Measurements from ENCODE around the gene VSTM2A.
"Not testable (repeated sequence)": the region's sequence is repeated elsewhere in the genome, so short reads cannot be mapped to it uniquely, and the experiment has no call there.

VSTM2A gene

GRCh38 chr7:54541669-54542625 lies at the start of gene VSTM2A:
TSS of gene VSTM2A (plus strand) at chr7:54542375. CDS start at chr7:54542731, 356 bp downstream.
- no peak for DNase-seq (ENCODE audit: low spot score)

- DNase-seq (ENCODE audit: low spot score) = not testable (repeated sequence)
Observed at GRCh38 chr7:54504531-54504930, 37.6 kb upstream of the VSTM2A start.

DNA sequence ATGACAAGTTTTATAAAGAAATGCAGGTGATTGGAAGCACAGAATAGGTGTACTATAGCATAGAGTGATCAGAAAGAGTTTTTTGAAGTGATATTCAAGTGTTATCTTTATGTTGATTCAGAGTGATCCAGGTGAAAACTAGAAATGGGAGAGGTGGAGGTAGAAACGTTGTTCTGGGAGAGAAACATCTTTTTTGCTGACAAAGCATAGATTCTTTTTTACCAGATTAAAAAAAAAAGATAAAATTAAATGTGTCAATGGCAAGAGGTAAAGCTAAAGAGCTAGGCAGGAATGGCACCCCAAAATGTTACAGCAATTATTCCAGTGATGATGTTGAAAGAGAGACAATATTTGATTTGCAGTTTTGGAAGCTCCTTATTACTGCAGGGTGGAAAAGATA lies 12.6 kb upstream of the VSTM2A start:
- no peak for DNase-seq (ENCODE audit: low spot score)

DNA sequence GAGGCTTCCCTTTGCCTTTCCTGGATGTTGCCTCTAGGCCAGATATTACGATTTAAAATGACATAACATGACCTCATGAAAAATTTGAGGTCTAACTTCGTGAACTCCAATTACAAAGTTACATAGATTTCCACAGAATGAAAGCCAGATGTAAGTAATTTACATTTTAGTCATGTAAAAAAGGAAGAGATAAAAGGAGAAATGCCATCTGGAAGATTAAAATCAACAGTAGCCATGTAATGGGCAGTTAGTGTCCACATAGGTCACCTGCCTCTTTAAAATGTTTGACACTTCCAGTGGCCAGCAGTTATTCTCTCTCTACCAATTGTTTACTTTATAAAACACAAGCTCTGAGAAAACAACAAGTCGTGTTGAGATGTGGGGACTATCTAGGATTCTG lies 4.1 kb upstream of the VSTM2A start:
- DNase-seq (ENCODE audit: low spot score) = no peak

GRCh38 chr7:54543051-54543488 lies 895 bp downstream of the VSTM2A start:
- peak; percentile 55 for DNase-seq (ENCODE audit: low spot score)

DNA sequence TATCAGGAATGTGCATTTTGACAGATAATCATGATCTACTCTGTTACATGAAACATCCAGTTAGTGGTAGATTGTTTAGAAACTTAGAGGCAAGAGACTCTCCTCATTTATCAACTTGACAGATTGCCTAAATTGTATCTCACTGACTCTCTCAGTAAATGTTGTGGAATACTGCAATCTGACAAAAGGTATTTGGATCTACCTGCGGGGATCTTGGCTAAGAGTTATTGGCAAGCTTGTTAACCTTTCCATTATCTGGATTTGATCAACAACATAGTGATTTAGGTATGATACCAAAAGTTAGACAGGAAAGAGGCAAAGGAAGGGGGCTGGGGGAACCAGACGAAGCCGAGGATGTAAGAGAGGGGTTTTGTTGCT lies 2.0 kb downstream of the VSTM2A start:
- no peak for DNase-seq (ENCODE audit: low spot score)

GRCh38 chr7:54544527-54545240 lies 2.5 kb downstream of the VSTM2A start:
- DNase-seq (ENCODE audit: low spot score) = no peak

DNA sequence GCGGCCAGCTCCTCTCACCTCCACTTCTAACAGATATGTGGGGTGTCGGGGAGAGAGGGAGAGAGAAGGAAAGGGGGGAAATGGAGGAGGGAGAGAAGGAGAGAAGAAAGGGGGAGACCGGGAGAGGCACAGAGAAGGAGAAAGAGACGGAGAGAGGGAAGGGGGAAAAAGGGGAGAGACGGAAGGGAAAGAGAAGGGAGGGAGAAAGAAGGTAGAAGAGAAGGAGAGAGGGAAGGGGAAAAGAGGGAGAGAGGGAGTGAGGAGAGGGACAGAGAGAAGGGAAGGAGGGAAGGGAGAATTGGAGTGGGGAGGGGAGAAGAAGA lies 3.0 kb downstream of the VSTM2A start:
- no peak for DNase-seq (ENCODE audit: low spot score)

GRCh38 chr7:54546081-54546985 lies 4.2 kb downstream of the VSTM2A start:
- DNase-seq (ENCODE audit: low spot score) = peak; percentile 72

- no peak for DNase-seq (ENCODE audit: low spot score)
Observed at GRCh38 chr7:54546986-54547314, 4.8 kb downstream of the VSTM2A start.

DNA sequence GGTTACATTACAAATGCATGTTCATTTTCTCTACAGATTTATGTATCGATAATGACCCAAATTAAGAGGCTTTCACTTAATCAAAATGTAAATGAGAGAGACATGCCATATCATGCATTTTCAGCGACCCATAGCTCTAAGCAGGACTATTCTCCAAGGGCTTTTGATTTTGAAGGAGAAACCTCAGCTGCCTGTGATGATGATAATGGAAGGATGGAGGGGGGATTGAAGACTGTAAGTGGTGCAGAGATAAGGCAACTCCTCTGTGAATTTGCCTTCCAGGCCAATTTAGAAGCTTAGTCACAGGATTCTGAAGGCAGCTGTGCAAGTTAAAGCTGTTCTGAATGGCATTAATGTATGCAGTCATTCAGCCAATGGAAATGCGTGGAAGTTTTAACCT lies 8.3 kb downstream of the VSTM2A start:
- DNase-seq (ENCODE audit: low spot score) = no peak

- no peak for DNase-seq (ENCODE audit: low spot score)
Observed at GRCh38 chr7:54556121-54556520, 13.9 kb downstream of the VSTM2A start.

- DNase-seq (ENCODE audit: low spot score) = no peak
Observed at GRCh38 chr7:54559401-54559800, 17.2 kb downstream of the VSTM2A start.

DNA sequence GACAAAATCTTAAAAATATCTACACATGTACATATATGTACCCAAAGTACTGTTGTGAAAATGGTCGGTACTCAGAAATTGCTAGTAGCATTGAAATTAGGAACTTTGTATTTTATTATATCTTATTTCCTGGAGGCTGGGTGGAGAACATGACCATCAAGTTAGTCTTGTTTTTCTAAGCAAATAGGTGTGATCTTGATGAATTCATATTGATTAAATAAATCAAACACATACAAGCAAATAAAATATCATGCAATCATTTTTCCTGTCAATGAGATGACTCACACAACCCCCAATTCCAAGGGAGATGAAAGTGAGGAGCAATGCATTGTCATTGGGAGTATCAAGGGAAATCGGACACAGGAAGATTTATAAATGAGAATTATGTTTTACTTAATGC lies 18.0 kb downstream of the VSTM2A start:
- no peak for DNase-seq (ENCODE audit: low spot score)

DNA sequence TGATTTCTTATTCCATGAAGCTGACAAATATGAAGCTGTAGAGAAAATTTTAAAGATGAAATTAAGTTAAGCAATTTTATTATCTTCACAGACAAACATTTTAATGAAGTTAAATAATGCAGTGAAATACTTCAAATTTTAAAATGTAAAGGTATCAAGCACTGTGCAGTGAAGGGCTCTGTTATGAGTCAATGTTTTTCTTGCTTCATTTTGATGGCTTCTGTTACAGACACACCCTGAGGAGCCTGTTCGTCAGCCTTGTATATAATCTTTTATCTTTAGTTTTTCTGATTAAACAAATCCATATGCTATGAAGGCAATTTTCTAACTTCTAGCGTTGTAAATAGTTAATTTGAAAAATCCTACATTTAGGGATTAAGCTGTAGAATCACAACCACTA lies 18.5 kb downstream of the VSTM2A start:
- DNase-seq (ENCODE audit: low spot score) = no peak

DNA sequence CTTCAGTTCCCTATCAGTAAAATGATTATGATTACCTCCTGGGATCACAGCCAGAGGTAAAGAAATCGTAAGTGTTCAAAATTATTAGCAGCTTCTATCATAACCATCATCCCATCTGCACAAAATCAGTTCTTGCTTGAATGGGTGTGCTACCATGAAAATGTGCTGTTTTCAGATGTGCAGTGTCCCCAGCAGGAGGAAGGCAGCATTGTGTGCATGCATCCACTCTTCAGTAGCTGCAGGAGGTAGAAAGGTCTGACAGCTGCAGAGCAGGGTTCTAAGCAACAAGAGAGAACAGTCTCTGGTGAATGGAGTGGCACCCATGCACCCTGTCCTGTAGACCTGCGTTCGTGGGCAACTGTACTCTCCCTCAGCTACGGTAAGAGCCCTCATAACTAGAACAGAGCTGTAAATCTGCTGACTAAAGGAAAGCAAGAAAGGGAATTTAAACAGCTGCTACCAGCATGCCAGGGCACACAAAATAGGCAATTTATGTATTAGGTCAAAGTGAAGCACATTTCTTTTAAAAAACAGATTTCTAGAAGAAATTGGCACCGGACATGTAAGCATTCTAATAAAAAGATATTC lies 21.2 kb downstream of the VSTM2A start:
- no peak for DNase-seq (ENCODE audit: low spot score)

DNA sequence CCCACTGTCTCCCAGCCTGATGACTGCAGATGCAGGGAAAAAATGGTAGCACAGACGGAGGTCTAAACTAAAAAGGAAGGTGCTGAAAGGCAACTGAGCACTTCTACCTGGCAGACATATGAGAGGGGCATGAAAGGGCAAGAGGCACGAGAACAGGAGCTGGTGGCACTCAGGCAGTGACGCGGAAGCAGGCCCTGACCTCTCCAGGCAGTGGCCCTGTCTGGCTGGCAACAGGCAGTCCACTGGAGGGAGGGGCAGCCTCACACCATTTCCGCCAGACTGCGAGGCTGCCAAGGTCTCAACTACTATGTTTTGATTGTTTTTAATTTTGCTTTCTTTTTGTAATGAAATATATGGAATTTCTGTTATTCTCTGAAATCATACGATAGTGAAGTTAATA lies 23.3 kb downstream of the VSTM2A start:
- DNase-seq (ENCODE audit: low spot score) = no peak

DNA sequence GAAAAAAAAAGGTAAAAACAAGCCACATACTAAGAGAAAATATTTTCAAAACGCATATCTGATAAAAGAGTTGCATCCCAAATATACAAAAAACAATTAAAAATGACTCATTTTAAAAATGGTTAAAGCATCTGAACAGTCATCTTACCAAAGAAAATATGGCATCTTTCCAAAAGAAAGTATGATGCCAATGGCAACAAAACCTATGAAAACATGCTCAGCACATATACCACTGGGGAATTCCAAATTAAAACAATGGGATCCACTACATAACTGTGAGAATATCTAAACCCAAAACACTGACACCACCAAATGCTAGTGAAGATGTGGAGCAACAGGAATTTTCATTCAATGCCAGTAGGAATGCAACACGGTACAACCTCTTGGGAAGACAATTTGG lies 39.3 kb downstream of the VSTM2A start:
- DNase-seq (ENCODE audit: low spot score) = no peak

GRCh38 chr7:54591404-54592386 lies 49.5 kb downstream of the VSTM2A start:
- DNase-seq (ENCODE audit: low spot score) = no peak

DNA sequence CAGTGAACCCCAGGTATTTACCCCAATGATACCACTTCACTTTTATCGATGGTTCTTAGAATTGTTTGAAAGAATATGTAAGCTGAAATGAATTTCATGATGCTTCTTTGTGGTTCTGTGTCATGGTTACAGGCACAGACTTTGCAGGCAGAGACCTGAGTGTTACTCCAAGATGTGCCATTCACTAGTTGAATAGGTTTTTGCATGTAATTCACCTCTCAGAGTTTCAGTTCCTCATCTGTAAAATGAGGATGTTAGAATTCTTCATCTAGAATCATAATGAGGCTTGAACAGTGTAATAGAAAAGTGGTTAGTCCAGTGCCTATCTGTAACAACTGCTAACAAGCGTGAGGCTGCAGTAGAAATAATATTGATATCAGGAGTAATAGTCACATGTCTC lies 54.6 kb downstream of the VSTM2A start:
- no peak for DNase-seq (ENCODE audit: low spot score)

- no peak for DNase-seq (ENCODE audit: low spot score)
Observed at GRCh38 chr7:54615537-54615936, 73.4 kb downstream of the VSTM2A start.
